HEK293 (cell line): ENCODE measurements around the gene PLCL1.

ENCODE experiments used
- CTCF ChIA-PET: fragments of 350-600 bp; formaldehyde crosslinking; extraction: SDS; loops from one replicate; lab custom pipeline; 2021; ENCODE audit warnings: antibody characterized with exemption; lab: Yijun Ruan, JAX
- POLR2A ChIA-PET: fragments of 300-600 bp; formaldehyde crosslinking; extraction: SDS; loops from one replicate; lab custom pipeline; 2020; ENCODE audit warnings: antibody characterized with exemption, inconsistent platforms; lab: Yijun Ruan, JAX
- H3K27ac ChIP-seq: fragments of 200-500 bp; sonication (Bioruptor generic); 2 replicates; pipeline ENCODE4 v1.5.1; 2014; ENCODE audit warnings: low read depth, low read length, control low read depth, inconsistent platforms; ENCODE audit errors: extremely low read depth
- H3K36me3 ChIP-seq, 2 experiments: fragments of 200-500 bp in 1 of 2; sonication (Bioruptor generic) in 1 of 2; 1 replicate in 1 of 2; 2 replicates in 1 of 2; pipeline ENCODE4 v1.5.1; 2014 to 2017; ENCODE audit warnings: inconsistent platforms in 2 of 2, low read length in 2 of 2; ENCODE audit not compliant: control insufficient read depth in 2 of 2, insufficient read depth in 1 of 2
- H3K4me1 ChIP-seq: fragments of 200-500 bp; sonication (Bioruptor generic); 2 replicates; pipeline ENCODE4 v1.5.1; 2014; ENCODE audit warnings: mild to moderate bottlenecking, low read length, inconsistent platforms; ENCODE audit not compliant: control insufficient read depth, insufficient read depth
- H3K4me3 ChIP-seq: 2 replicates; pipeline ENCODE4 v1.5.1; 2011; ENCODE audit warnings: low read depth, mild to moderate bottlenecking, control low read depth, low read length, moderate library complexity
- H3K9me3 ChIP-seq: fragments of 200-500 bp; sonication (Bioruptor generic); 2 replicates; pipeline ENCODE4 v1.5.1; 2014; ENCODE audit warnings: low read depth, low read length, inconsistent platforms; ENCODE audit not compliant: control insufficient read depth, insufficient read depth
- HOXD13 ChIP-seq: sonication (generic); formaldehyde crosslinking; IDR thresholded peaks from 2 replicates; pipeline ENCODE4 v1.8.0; 2022; ENCODE audit warnings: missing genetic modification reagents, borderline replicate concordance
- ZBTB7A ChIP-seq: fragments of 450-650 bp; formaldehyde crosslinking; IDR thresholded peaks from 2 replicates; pipeline ENCODE4 v1.5.1; 2016; ENCODE audit warnings: low read depth, missing biosample characterization, missing genetic modification characterization
- ZFP3 ChIP-seq: fragments of 450-650 bp; formaldehyde crosslinking; IDR thresholded peaks from 2 replicates; pipeline ENCODE4 v1.5.1; 2016; ENCODE audit warnings: low read depth, missing biosample characterization, missing genetic modification characterization
- ZNF138 ChIP-seq: fragments of 450-650 bp; formaldehyde crosslinking; IDR thresholded peaks from 2 replicates; pipeline ENCODE4 v1.5.1; 2016; ENCODE audit warnings: missing biosample characterization, missing genetic modification characterization, borderline replicate concordance
- ZNF146 ChIP-seq: fragments of 450-650 bp; formaldehyde crosslinking; IDR thresholded peaks from 2 replicates; pipeline ENCODE4 v1.5.1; 2016; ENCODE audit warnings: missing biosample characterization, missing genetic modification characterization
- ZNF2 ChIP-seq: fragments of 450-650 bp; formaldehyde crosslinking; IDR thresholded peaks from 2 replicates; pipeline ENCODE4 v1.5.1; 2016; ENCODE audit warnings: missing biosample characterization, missing genetic modification characterization
- ZNF211 ChIP-seq: fragments of 450-650 bp; formaldehyde crosslinking; IDR thresholded peaks from 2 replicates; pipeline ENCODE4 v1.5.1; 2016; ENCODE audit warnings: low read depth, missing biosample characterization, missing genetic modification characterization
- ZNF223 ChIP-seq: fragments of 450-650 bp; formaldehyde crosslinking; IDR thresholded peaks from 2 replicates; pipeline ENCODE4 v1.5.1; 2016; ENCODE audit warnings: missing biosample characterization, missing genetic modification characterization
- ZNF248 ChIP-seq: fragments of 450-650 bp; formaldehyde crosslinking; IDR thresholded peaks from 2 replicates; pipeline ENCODE4 v1.5.1; 2017; ENCODE audit warnings: missing biosample characterization, missing genetic modification characterization
- ZNF335 ChIP-seq: fragments of 450-650 bp; formaldehyde crosslinking; conservative IDR thresholded peaks from 2 replicates; pipeline ENCODE4 v1.5.1; 2016; ENCODE audit warnings: missing biosample characterization, missing genetic modification characterization
- ZNF391 ChIP-seq: fragments of 450-650 bp; formaldehyde crosslinking; IDR thresholded peaks from 2 replicates; pipeline ENCODE4 v1.5.1; 2016; ENCODE audit warnings: low read depth, missing biosample characterization, missing genetic modification characterization, borderline replicate concordance
- ZNF404 ChIP-seq: fragments of 450-650 bp; formaldehyde crosslinking; IDR thresholded peaks from 2 replicates; pipeline ENCODE4 v1.5.1; 2017; ENCODE audit warnings: missing biosample characterization, missing genetic modification characterization
- ZNF423 ChIP-seq: fragments of 450-650 bp; formaldehyde crosslinking; IDR thresholded peaks from 2 replicates; pipeline ENCODE4 v1.5.1; 2016; ENCODE audit warnings: missing biosample characterization, missing genetic modification characterization
- ZNF514 ChIP-seq: fragments of 450-650 bp; formaldehyde crosslinking; IDR thresholded peaks from 2 replicates; pipeline ENCODE4 v1.5.1; 2016; ENCODE audit warnings: missing biosample characterization, missing genetic modification characterization
- ZNF530 ChIP-seq: fragments of 450-650 bp; formaldehyde crosslinking; IDR thresholded peaks from 2 replicates; pipeline ENCODE4 v1.5.1; 2016; ENCODE audit warnings: low read depth, missing biosample characterization, missing genetic modification characterization
- ZNF555 ChIP-seq: fragments of 450-650 bp; formaldehyde crosslinking; conservative IDR thresholded peaks from 2 replicates; pipeline ENCODE4 v1.5.1; 2017; ENCODE audit warnings: missing biosample characterization, mild to moderate bottlenecking, missing genetic modification characterization, inconsistent platforms
- ZNF624 ChIP-seq: fragments of 450-650 bp; formaldehyde crosslinking; IDR thresholded peaks from 2 replicates; pipeline ENCODE4 v1.5.1; 2017; ENCODE audit warnings: missing biosample characterization, missing genetic modification characterization
- ZNF670 ChIP-seq: fragments of 450-650 bp; formaldehyde crosslinking; IDR thresholded peaks from 2 replicates; pipeline ENCODE4 v1.5.1; 2016; ENCODE audit warnings: missing biosample characterization, missing genetic modification characterization, low read depth
- ZNF776 ChIP-seq: fragments of 450-650 bp; formaldehyde crosslinking; IDR thresholded peaks from 2 replicates; pipeline ENCODE4 v1.5.0; 2017; ENCODE audit warnings: missing biosample characterization, missing genetic modification characterization, borderline replicate concordance
- ZNF830 ChIP-seq: fragments of 450-650 bp; IDR thresholded peaks from 2 replicates; pipeline ENCODE4 v1.5.0; 2018; ENCODE audit warnings: missing biosample characterization, missing genetic modification characterization, low read depth, mild to moderate bottlenecking, moderate library complexity
- ZNF837 ChIP-seq: fragments of 450-650 bp; formaldehyde crosslinking; IDR thresholded peaks from 2 replicates; pipeline ENCODE4 v1.5.1; 2016; ENCODE audit warnings: missing biosample characterization, missing genetic modification characterization
- ZXDB ChIP-seq: fragments of 450-650 bp; formaldehyde crosslinking; IDR thresholded peaks from 2 replicates; pipeline ENCODE4 v1.5.1; 2016; ENCODE audit warnings: missing biosample characterization, missing genetic modification characterization
- TF ChIP-seq, protein P1 (sequence below): fragments of 450-650 bp; formaldehyde crosslinking; IDR thresholded peaks from 2 replicates; pipeline ENCODE4 v1.5.1; 2017; ENCODE audit warnings: missing biosample characterization, missing genetic modification characterization
- TF ChIP-seq, protein P2 (sequence below): fragments of 450-650 bp; formaldehyde crosslinking; IDR thresholded peaks from 2 replicates; pipeline ENCODE4 v1.5.1; 2016; ENCODE audit warnings: missing biosample characterization, missing genetic modification characterization
- TF ChIP-seq, protein P3 (sequence below): fragments of 450-650 bp; formaldehyde crosslinking; IDR thresholded peaks from 2 replicates; pipeline ENCODE4 v1.5.1; 2016; ENCODE audit warnings: missing biosample characterization, missing genetic modification characterization
- TF ChIP-seq, protein P4 (sequence below): fragments of 450-650 bp; formaldehyde crosslinking; IDR thresholded peaks from 2 replicates; pipeline ENCODE4 v1.5.1; 2017; ENCODE audit warnings: missing biosample characterization, mild to moderate bottlenecking, missing genetic modification characterization, moderate library complexity
- TF ChIP-seq, protein P5 (sequence below): fragments of 450-650 bp; formaldehyde crosslinking; IDR thresholded peaks from 2 replicates; pipeline ENCODE4 v1.5.1; 2017; ENCODE audit warnings: missing biosample characterization, missing genetic modification characterization
- TF ChIP-seq, protein P6 (sequence below): fragments of 450-650 bp; formaldehyde crosslinking; IDR thresholded peaks from 2 replicates; pipeline ENCODE4 v1.5.1; 2016; ENCODE audit warnings: missing biosample characterization, missing genetic modification characterization

PLCL1 gene

DNA sequence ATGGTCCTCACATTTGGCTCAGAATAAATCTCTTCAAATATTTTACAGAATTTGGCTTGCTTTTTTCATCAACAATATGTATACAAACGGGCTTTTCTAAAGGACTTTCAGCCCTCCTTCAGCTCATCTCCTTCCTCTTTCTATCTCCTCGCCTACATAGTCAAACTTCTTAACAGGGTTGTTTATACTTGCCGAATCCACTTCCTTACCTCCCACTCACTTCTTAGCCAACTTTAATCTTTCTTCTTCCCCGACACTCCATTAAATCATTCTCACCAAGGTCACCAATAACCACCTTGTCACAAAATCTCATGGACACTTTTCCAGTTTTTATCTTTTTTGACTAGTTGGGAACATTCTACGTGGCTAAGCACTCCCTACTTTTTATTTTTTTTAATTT lies 325.2 kb downstream of the PLCL1 start:
- no peaks in the 10 kb centered on the region for H3K4me1 ChIP-seq
- H3K27ac ChIP-seq: no peak overlapping the region
- H3K36me3 ChIP-seq: no peaks in the 10 kb centered on the region
- TF ChIP-seq, protein P1, sequence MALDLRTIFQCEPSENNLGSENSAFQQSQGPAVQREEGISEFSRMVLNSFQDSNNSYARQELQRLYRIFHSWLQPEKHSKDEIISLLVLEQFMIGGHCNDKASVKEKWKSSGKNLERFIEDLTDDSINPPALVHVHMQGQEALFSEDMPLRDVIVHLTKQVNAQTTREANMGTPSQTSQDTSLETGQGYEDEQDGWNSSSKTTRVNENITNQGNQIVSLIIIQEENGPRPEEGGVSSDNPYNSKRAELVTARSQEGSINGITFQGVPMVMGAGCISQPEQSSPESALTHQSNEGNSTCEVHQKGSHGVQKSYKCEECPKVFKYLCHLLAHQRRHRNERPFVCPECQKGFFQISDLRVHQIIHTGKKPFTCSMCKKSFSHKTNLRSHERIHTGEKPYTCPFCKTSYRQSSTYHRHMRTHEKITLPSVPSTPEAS: no peak
- TF ChIP-seq ZNF830 (tag by site-specific recombination) (no peak), ZNF223 (tag by site-specific recombination) (no peak), ZNF514 (no peak), ZXDB (tag by site-specific recombination) (no peak), ZFP3 (tag by site-specific recombination) (no peak), ZNF530 (no peak), ZNF555 (tag by site-specific recombination) (no peak), ZNF624 (no peak), ZNF670 (tag by site-specific recombination) (no peak), ZNF423 (tag by site-specific recombination) (no peak), ZBTB7A (tag by site-specific recombination) (no peak), ZNF404 (no peak), ZNF335 (tag by site-specific recombination) (no peak)
- TF ChIP-seq, protein P2, sequence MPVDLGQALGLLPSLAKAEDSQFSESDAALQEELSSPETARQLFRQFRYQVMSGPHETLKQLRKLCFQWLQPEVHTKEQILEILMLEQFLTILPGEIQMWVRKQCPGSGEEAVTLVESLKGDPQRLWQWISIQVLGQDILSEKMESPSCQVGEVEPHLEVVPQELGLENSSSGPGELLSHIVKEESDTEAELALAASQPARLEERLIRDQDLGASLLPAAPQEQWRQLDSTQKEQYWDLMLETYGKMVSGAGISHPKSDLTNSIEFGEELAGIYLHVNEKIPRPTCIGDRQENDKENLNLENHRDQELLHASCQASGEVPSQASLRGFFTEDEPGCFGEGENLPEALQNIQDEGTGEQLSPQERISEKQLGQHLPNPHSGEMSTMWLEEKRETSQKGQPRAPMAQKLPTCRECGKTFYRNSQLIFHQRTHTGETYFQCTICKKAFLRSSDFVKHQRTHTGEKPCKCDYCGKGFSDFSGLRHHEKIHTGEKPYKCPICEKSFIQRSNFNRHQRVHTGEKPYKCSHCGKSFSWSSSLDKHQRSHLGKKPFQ (tag by site-specific recombination): no peak
- TF ChIP-seq, protein P3, sequence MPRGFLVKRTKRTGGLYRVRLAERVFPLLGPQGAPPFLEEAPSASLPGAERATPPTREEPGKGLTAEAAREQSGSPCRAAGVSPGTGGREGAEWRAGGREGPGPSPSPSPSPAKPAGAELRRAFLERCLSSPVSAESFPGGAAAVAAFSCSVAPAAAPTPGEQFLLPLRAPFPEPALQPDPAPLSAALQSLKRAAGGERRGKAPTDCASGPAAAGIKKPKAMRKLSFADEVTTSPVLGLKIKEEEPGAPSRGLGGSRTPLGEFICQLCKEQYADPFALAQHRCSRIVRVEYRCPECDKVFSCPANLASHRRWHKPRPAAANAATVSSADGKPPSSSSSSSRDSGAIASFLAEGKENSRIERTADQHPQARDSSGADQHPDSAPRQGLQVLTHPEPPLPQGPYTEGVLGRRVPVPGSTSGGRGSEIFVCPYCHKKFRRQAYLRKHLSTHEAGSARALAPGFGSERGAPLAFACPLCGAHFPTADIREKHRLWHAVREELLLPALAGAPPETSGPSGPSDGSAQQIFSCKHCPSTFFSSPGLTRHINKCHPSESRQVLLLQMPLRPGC (tag by site-specific recombination): no peak
- TF ChIP-seq, protein P4, sequence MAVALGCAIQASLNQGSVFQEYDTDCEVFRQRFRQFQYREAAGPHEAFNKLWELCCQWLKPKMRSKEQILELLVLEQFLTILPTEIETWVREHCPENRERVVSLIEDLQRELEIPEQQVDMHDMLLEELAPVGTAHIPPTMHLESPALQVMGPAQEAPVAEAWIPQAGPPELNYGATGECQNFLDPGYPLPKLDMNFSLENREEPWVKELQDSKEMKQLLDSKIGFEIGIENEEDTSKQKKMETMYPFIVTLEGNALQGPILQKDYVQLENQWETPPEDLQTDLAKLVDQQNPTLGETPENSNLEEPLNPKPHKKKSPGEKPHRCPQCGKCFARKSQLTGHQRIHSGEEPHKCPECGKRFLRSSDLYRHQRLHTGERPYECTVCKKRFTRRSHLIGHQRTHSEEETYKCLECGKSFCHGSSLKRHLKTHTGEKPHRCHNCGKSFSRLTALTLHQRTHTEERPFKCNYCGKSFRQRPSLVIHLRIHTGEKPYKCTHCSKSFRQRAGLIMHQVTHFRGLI (tag by site-specific recombination): no peak
- CTCF ChIA-PET: no interaction called here
- no peaks in the 10 kb centered on the region for H3K9me3 ChIP-seq
- POLR2A ChIA-PET: no interaction called here
- no peak overlapping the region for H3K4me3 ChIP-seq

DNA sequence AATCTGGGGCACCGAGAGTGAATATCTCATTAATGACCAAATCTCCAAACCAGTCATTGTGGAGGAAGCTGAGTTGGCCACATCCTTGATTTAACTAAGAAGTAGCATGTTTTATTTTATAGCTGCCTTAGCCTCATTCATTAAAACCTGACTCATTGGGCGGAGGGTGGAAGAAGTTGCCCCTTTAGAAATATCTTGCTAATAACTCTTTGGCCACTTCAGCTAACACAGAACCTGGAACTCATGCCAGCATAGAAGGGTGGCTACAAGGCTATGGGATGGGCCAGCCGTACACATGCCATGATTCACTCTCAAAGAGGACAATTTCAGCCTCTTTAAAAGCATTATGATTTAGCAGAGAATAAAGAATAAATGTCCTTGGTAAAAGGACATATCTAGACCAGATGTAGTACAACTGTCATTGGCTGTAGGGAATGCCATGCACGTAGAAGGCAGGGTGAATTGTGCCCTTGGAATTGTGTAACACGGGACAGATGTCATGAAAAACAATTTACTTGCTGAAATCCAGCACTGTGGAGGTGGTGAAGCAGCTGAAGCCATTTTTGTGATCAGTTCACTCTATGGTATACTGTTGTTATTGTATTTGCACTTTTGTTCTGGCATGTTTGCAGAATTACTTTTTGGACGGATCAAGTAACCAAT lies 330.0 kb downstream of the PLCL1 start:
- ChIA-PET POLR2A (no interaction called here), CTCF (interaction anchor here (0.7 kb wide), 1 partner anchor 162 kb away, joined by 3 read pairs; no protein-coding TSS in a partner anchor)
- Histone ChIP-seq H3K36me3 (no peaks in the 10 kb centered on the region), H3K9me3 (no peaks in the 10 kb centered on the region), H3K4me3 (no peak overlapping the region), H3K27ac (no peak overlapping the region), H3K4me1 (no peaks in the 10 kb centered on the region)
- TF ChIP-seq ZNF391: no peak
- no peak for TF ChIP-seq ZNF837
- no peak for TF ChIP-seq ZNF2 (tag by site-specific recombination)
- no peak for TF ChIP-seq ZNF146 (tag by site-specific recombination)
- no peak for TF ChIP-seq ZNF138 (tag by site-specific recombination)
- TF ChIP-seq HOXD13 (CRISPR knock-in tag): no peak
- TF ChIP-seq ZNF776 (tag by site-specific recombination): no peak
- no peak for TF ChIP-seq ZNF248 (tag by site-specific recombination)
- TF ChIP-seq, protein P5, sequence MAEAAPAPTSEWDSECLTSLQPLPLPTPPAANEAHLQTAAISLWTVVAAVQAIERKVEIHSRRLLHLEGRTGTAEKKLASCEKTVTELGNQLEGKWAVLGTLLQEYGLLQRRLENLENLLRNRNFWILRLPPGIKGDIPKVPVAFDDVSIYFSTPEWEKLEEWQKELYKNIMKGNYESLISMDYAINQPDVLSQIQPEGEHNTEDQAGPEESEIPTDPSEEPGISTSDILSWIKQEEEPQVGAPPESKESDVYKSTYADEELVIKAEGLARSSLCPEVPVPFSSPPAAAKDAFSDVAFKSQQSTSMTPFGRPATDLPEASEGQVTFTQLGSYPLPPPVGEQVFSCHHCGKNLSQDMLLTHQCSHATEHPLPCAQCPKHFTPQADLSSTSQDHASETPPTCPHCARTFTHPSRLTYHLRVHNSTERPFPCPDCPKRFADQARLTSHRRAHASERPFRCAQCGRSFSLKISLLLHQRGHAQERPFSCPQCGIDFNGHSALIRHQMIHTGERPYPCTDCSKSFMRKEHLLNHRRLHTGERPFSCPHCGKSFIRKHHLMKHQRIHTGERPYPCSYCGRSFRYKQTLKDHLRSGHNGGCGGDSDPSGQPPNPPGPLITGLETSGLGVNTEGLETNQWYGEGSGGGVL (tag by site-specific recombination): no peak
- no peak for TF ChIP-seq ZNF211 (tag by site-specific recombination)
- TF ChIP-seq, protein P6, sequence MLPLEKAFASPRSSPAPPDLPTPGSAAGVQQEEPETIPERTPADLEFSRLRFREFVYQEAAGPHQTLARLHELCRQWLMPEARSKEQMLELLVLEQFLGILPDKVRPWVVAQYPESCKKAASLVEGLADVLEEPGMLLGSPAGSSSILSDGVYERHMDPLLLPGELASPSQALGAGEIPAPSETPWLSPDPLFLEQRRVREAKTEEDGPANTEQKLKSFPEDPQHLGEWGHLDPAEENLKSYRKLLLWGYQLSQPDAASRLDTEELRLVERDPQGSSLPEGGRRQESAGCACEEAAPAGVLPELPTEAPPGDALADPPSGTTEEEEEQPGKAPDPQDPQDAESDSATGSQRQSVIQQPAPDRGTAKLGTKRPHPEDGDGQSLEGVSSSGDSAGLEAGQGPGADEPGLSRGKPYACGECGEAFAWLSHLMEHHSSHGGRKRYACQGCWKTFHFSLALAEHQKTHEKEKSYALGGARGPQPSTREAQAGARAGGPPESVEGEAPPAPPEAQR (tag by site-specific recombination): no peak
